Hematopoietic multipotent progenitor cell treated with erythropoietin and hydrocortisone succinate and interleukin-3 and kit ligand, for 6 days (in vitro differentiated cells): ENCODE data around the gene CNDP1.
A peak's percentile ranks its signal among the peaks of the same experiment; 100 is the strongest.

ENCODE experiments used
- DNase-seq: peaks from one replicate; pipeline ENCODE4 v3.0.0-alpha.2; 2015

CNDP1 gene

DNA sequence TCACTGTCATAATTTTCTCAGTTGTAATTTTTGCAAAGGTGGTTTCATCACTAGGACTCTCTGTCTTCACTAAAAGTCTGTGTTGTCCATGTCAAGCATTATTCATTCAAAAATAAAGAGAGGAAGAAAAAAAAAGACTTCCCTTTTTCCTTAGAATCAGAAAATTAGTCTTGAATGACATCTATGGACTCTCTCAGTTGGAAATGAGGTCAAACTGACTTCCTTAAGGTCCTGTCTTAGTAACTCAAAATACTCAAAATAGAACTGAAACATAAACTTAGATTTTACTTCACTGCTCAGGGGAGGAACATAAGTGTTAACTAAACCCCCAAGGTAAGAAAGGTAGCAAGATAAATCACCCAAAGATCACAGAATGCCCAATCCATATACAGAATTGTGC is 61.1 kb downstream of the CNDP1 start:
- no peak for DNase-seq

- peak; percentile 83 for DNase-seq
These were observed 62.8 kb downstream of the CNDP1 start for GRCh38 chr18:74597034-74597661.

GRCh38 chr18:74597662-74598349 is 63.5 kb downstream of the CNDP1 start, which contains the start of gene ZNF407:
Gene ZNF407, plus strand, starts transcription at chr18:74597870. Its CDS starts 33,150 bp downstream, at chr18:74631020.
- peak; percentile 96 for DNase-seq

DNA sequence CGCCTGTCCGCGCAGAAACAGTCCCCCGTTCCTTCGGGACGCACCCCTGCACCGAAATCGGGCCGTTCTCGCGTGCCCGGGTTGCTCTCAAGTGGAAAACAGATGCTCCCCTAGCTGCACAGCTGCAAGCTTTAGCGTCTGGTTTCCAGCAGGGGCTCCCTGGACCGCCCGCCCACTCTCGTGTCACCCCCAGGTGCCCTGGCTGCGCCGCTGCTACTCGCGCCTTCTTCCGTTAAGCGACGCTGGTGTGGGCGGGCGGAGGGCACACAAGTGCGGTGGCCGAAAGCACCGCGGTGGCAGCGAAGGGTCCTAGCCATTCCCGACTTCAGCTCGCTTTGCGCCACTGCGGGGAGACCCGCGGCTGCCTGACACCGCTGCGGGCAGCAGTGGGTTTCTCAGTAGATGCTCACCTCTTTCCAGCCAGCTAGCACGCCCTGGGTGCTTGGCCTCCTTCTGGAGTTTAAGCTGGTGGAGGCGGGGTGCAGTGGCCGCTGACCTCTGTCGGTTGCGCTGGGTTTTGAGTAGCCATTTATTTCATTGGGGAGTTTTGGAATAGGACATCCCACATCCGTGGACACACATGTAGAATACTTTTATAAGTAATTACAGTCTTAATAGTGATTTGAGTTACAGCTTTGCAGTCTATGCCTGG is 64.2 kb downstream of the CNDP1 start:
- DNase-seq, result peak; percentile 79

- DNase-seq, result no peak
These were observed 70.1 kb downstream of the CNDP1 start for GRCh38 chr18:74604361-74604760.

DNA sequence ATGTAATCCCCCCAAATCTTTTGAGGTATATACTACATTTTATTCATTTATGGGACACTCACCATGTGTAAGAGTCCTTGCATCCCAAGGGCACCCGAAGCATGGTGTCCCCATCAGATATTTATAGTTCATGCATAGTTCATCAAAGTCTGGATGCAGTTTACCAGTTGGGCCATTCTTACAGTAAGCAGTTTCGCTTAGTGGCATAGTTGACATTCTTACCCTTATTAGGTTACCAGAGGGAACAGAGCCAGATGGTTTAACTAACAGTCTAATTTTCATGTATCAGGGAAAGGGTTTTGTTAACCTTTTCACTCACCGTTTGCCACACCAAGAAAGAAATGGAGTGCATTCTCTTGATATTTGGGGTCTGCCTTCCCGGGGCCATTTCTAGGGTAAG is 70.5 kb downstream of the CNDP1 start:
- no peak for DNase-seq

DNA sequence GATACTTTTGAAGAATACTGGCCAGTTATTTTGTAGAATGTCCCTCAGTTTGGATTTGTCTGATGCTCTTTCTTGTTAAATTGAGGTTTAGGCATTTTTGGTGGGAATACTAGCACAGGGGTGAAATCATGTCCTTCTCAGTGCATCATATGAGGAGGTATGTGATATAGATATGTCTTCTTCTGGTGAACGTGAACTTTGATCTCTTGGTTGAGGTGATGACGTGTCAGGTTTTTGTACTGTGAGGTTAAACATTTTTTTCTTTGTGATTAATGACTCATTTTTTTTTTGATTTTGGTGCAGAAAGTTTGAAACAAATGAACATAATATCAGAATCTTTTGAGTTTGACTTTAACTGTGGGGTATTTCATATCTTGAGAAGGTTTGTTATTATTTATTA is 74.4 kb downstream of the CNDP1 start:
- no peak for DNase-seq

DNA sequence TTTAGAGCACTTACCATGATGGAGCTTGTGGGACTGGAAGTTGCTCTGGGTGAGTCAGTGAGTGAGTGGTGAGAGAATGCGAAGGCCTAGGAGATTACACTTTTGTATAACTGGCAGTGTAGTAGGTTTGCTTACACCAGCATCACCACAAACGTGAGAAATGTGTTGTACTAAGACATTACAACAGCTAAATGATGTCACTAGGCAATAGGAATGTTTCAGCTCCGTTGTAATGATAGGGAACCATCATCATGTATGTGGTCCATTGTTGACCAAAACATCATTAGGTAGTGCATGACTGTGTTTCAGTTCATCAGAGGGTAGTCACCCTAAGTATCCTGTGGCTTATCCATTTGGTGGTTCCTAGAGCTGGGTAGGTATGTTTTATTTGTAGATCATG is 75.2 kb downstream of the CNDP1 start:
- no peak for DNase-seq

- DNase-seq, result no peak
These were observed 75.8 kb downstream of the CNDP1 start for GRCh38 chr18:74610051-74610615.

GRCh38 chr18:74610860-74611259 is 76.6 kb downstream of the CNDP1 start:
- DNase-seq, result no peak

DNA sequence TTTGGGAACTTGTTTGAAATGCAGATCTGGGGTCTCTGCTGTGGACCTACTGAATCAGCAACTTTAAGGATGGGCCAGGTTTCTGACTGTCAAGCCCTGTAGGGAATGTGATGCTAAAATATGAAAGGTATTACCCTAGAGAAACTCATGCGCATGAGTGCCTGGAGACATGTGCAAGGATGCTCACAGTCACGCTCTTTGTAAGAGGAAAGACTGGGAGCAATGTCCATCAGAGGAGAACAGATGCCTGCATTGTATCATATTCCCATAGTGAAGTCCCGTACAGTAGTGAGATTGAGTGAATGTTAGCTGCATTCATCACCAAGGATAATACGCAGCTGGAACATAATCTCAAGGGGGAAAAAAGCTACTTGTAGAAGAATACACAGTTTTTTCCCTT is 77.5 kb downstream of the CNDP1 start:
- no peak for DNase-seq

DNA sequence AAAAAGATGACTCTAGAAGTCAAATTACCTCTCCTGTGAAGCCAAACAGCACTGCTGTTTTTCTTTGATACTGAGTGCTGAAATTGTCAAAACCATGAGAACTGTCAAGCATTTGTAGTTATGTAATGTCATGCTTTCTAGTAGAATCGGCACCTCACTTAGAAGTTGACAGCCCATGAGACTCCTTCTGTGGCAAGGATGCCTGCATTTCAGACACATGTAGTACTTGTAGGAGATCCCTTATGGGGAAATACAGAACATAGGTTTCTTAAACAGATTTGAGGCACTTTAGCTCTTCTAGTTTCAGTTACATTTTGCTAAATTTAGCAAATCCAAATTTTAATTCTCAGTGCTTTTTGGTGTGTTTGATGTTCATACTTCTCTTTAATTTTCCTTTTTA is 79.1 kb downstream of the CNDP1 start:
- DNase-seq, result no peak

- DNase-seq, result no peak
These were observed 82.2 kb downstream of the CNDP1 start for GRCh38 chr18:74616494-74616893.

- no peak for DNase-seq
These were observed 83.2 kb downstream of the CNDP1 start for GRCh38 chr18:74617486-74617885.

- DNase-seq, result no peak
These were observed 87.8 kb downstream of the CNDP1 start for GRCh38 chr18:74622072-74622471.

- DNase-seq, result peak; percentile 56
These were observed 88.9 kb downstream of the CNDP1 start for GRCh38 chr18:74623047-74623816.

GRCh38 chr18:74624466-74624865 is 90.2 kb downstream of the CNDP1 start:
- no peak for DNase-seq

- DNase-seq, result no peak
These were observed 90.9 kb downstream of the CNDP1 start for GRCh38 chr18:74625157-74625556.

GRCh38 chr18:74626049-74626874 is 92.0 kb downstream of the CNDP1 start:
- DNase-seq, result no peak

GRCh38 chr18:74630804-74631203 is 96.5 kb downstream of the CNDP1 start:
- DNase-seq, result no peak

DNA sequence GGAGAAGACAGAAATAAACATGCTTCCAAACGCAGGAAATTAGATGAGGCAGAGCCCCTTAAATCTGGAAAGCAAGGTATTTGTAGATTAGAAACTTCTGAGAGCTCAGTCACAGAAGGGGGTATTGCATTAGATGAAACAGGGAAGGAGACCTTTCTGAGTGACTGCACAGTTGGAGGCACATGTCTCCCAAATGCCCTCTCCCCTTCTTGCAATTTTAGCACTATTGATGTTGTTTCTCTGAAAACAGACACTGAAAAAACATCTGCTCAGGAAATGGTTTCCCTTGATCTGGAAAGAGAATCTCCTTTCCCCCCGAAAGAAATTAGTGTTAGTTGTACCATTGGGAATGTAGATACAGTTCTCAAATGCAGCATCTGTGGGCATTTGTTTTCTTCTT is 96.9 kb downstream of the CNDP1 start:
- no peak for DNase-seq
